GM12878 (cell line): ENCODE results near the gene MB.

Experiments used
- ATF3 ChIP-seq: IDR thresholded peaks from 2 replicates; pipeline ENCODE4 v1.6.1; 2011; ENCODE audit warnings: low read depth, mild to moderate bottlenecking, low read length, moderate library complexity, borderline replicate concordance; ENCODE audit errors: extremely low read depth
- CHD1 ChIP-seq: IDR thresholded peaks from 2 replicates; pipeline ENCODE4 v1.6.1; 2012; ENCODE audit warnings: low read depth, low read length, improper control_type of control experiment
- CTCF ChIP-seq, 3 experiments: IDR thresholded peaks in 2 of 3; conservative IDR thresholded peaks in 1 of 3; 2 replicates each; pipeline ENCODE4 v1.5.1; 2011; ENCODE audit warnings: low read depth in 3 of 3, low read length in 3 of 3, mild to moderate bottlenecking in 3 of 3, control low read depth in 2 of 3, moderate library complexity in 2 of 3, inconsistent platforms in 1 of 3, mixed read lengths in 1 of 3; ENCODE audit not compliant: control insufficient read depth in 2 of 3, insufficient read depth in 1 of 3; ENCODE audit errors: extremely low read depth in 1 of 3
- ETV6 ChIP-seq, 2 experiments: fragments of 450-650 bp in 1 of 2; IDR thresholded peaks in 1 of 2; conservative IDR thresholded peaks in 1 of 2; 2 replicates each; pipeline ENCODE4 v1.6.1; 2014; ENCODE audit warnings: antibody characterized with exemption in 1 of 2, borderline replicate concordance in 1 of 2, low read depth in 1 of 2, mild to moderate bottlenecking in 1 of 2, moderate library complexity in 1 of 2
- MYC ChIP-seq: IDR thresholded peaks from 2 replicates; pipeline ENCODE4 v1.6.1; 2011; ENCODE audit warnings: mild to moderate bottlenecking, low read length, moderate library complexity, inconsistent platforms; ENCODE audit not compliant: insufficient read depth, insufficient replicate concordance, insufficient read length, severe bottlenecking
- NBN ChIP-seq: fragments of 450-650 bp; IDR thresholded peaks from 2 replicates; pipeline ENCODE4 v1.6.1; 2016
- POLR2AphosphoS5 ChIP-seq: IDR thresholded peaks from 2 replicates; pipeline ENCODE4 v1.6.1; 2011; ENCODE audit warnings: mild to moderate bottlenecking, low read length, inconsistent platforms
- RFX5 ChIP-seq: IDR thresholded peaks from 2 replicates; pipeline ENCODE4 v1.6.1; 2011; ENCODE audit warnings: low read depth, low read length, improper control_type of control experiment
- YY1 ChIP-seq: IDR thresholded peaks from 2 replicates; pipeline ENCODE4 v1.6.1; 2011; ENCODE audit warnings: low read depth, mild to moderate bottlenecking, low read length

- no peak for TF ChIP-seq CTCF (IDR thresholded peaks at IDR 0.05 in 2 of 3, conservative IDR thresholded peaks at IDR 0.05 in 1 of 3; ENCODE audit: control insufficient read depth in 2 of 3, extremely low read depth in 1 of 3, insufficient read depth in 1 of 3, low read depth in 3 of 3, low read length in 3 of 3)
- no peak for TF ChIP-seq YY1
- no peak for TF ChIP-seq ATF3
- TF ChIP-seq MYC = no peak
- no peak for TF ChIP-seq ETV6 (conservative IDR thresholded peaks at IDR 0.05 in 1 of 2, IDR thresholded peaks at IDR 0.05 in 1 of 2; ENCODE audit: borderline replicate concordance in 1 of 2, low read depth in 1 of 2)
- TF ChIP-seq CHD1 = no peak
- TF ChIP-seq NBN = no peak
- no peak for TF ChIP-seq RFX5
- TF ChIP-seq POLR2AphosphoS5 = no peak
Measured at GRCh38 chr22:35622191-35622913, 5.2 kb upstream of the MB start.
